Dendritic cell treated with granulocyte-macrophage colony-stimulating factor and Interleukin-4, amounts not matched to agents 40 ng/mL and 50 ng/mL, for 4 days (primary cell): ENCODE data around the gene SIGLEC1.
A peak's percentile ranks its signal among the peaks of the same experiment; 100 is the strongest.

ENCODE experiments used
- H3K27ac Mint-ChIP-seq: one replicate; pipeline ENCODE4 v1.8.0; 2022; ENCODE audit warnings: mild to moderate bottlenecking, mixed read lengths
- H3K27me3 Mint-ChIP-seq: one replicate; pipeline ENCODE4 v1.8.0; 2022; ENCODE audit warnings: mild to moderate bottlenecking, mixed read lengths
- H3K36me3 Mint-ChIP-seq: one replicate; pipeline ENCODE4 v1.8.0; 2022; ENCODE audit warnings: low read depth, mixed read lengths
- H3K4me1 Mint-ChIP-seq: one replicate; pipeline ENCODE4 v1.8.0; 2022; ENCODE audit warnings: low read depth, mixed read lengths
- H3K4me3 Mint-ChIP-seq: one replicate; pipeline ENCODE4 v1.8.0; 2022; ENCODE audit warnings: mild to moderate bottlenecking, moderate library complexity, mixed read lengths
- H3K9me3 Mint-ChIP-seq: one replicate; pipeline ENCODE4 v1.8.0; 2022; ENCODE audit warnings: mixed read lengths
- intact Hi-C: fragments of 100-400 bp; cut with micrococcal nuclease; formaldehyde crosslinking; loops from one replicate; pipeline ENCODE4 v1.15.0; 2022

The SIGLEC1 gene

DNA sequence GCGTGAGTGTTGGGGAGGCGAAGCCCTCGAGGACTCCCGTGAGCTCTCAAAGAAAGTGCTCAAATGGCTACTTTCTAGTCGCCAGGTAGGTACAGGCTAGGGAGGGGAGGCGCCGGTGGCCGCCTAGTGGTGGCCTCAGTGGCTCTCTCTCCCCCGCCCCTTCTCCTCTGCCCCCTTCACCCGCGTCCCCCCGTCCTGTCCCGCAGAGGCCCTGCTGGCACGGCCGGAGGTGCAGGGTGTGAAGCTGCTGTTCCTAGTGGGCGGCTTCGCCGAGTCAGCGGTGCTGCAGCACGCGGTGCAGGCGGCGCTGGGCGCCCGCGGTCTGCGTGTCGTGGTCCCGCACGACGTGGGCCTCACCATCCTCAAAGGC lies 38.9 kb upstream of the SIGLEC1 start:
- peaks cover 54% of the 10 kb centered on the region for H3K36me3 Mint-ChIP-seq
- no peak overlapping the region for H3K4me3 Mint-ChIP-seq

GRCh38 chr20:3749689-3750531 lies 37.5 kb upstream of the SIGLEC1 start:
- intact Hi-C loops: loop anchor here (2.0 kb wide), 1 partner anchor 73 kb away; no protein-coding TSS in a partner anchor
- Mint-ChIP-seq H3K27ac (no peak overlapping the region), H3K4me3 (no peak overlapping the region), H3K36me3 (peaks cover 40% of the 10 kb centered on the region), H3K27me3 (peaks cover 44% of the 10 kb centered on the region), H3K9me3 (no peaks in the 10 kb centered on the region), H3K4me1 (peaks cover 35% of the 10 kb centered on the region)

More for the DNA sequence above, 38.9 kb upstream of the SIGLEC1 start:
- intact Hi-C loops: no loop called here
- peaks cover 30% of the 10 kb centered on the region for H3K27me3 Mint-ChIP-seq
- H3K9me3 Mint-ChIP-seq: no peaks in the 10 kb centered on the region
- H3K4me1 Mint-ChIP-seq: peaks cover 33% of the 10 kb centered on the region
- no peak overlapping the region for H3K27ac Mint-ChIP-seq

DNA sequence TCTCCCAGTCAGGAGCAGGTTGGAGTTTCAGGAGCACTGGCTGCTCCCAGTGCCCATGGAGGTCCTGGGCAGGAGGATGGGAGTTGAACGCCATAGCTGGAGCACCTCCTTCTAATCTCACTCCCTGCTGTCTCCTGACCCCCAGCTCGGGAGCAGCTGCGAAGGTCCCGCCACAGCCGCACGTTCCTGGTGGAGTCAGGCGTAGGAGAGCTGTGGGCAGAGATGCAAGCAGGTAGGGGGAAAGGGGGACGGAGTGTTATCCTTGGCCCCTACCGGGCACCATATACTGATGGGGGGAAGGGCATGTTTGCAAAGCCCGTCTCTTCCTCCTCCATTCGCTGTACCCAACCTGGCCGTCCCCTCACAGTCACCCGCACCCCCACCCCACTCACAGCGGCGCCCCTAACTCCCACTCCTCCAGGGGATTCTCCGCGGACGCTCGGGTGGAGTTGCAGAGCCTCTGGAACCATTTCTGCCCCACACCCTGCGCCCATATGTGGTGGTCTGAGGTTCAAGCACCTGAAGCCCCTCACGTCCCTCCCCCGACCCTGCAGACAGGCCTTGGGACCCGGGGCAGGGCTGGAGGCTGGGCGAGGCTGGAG lies 36.8 kb upstream of the SIGLEC1 start:
- Mint-ChIP-seq H3K36me3 (peaks cover 33% of the 10 kb centered on the region), H3K27ac (no peak overlapping the region)
- intact Hi-C loops: loop anchor here (2.0 kb wide), 1 partner anchor 72 kb away; no protein-coding TSS in a partner anchor

DNA sequence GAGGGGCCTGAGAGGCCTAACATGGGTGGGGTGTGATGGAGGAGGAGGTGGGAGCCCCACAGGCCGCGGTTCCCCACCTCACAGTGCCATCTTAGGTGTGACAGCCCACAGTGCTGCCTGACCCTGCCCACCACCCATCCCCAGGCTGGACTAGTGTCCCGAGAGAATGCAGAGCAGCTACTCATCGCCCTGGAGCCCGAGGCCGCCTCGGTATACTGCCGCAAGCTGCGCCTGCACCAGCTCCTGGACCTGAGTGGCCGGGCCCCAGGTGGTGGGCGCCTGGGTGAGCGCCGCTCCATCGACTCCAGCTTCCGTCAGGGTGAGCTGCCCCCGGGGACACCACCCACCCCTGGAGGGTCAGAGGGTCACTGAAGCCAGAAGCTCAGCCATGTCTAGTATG lies 35.7 kb upstream of the SIGLEC1 start:
- intact Hi-C loops: loop anchor here (2.0 kb wide), 1 partner anchor 71 kb away; no protein-coding TSS in a partner anchor
- Mint-ChIP-seq H3K27me3 (peaks cover 52% of the 10 kb centered on the region), H3K36me3 (peaks cover 24% of the 10 kb centered on the region), H3K4me1 (peaks cover 25% of the 10 kb centered on the region), H3K27ac (no peak overlapping the region), H3K4me3 (no peak overlapping the region), H3K9me3 (no peaks in the 10 kb centered on the region)

More for the DNA sequence above, 36.8 kb upstream of the SIGLEC1 start:
- Mint-ChIP-seq H3K27me3 (peaks cover 52% of the 10 kb centered on the region), H3K4me3 (no peak overlapping the region), H3K9me3 (no peaks in the 10 kb centered on the region), H3K4me1 (peaks cover 35% of the 10 kb centered on the region)

DNA sequence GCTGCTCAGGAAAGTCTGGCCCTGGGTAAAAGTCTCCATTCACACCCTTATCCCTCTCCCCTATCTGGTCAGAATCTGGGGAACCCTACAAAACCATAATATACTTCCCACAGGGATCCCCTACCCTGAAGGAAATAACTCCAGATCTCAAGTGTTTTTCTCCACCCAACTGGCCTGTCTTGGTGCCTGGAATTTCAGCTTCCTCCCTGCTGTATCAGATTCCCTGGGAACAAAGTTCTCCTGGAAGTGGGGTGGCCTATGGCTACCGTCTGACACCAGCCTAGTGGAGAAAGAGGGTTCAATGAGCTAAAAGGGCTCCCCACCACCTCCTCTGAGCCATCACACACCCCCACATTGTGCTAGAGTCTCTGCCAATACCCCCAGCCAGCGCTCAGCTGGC lies 35.1 kb upstream of the SIGLEC1 start:
- peaks cover 21% of the 10 kb centered on the region for H3K4me1 Mint-ChIP-seq
- peaks cover 52% of the 10 kb centered on the region for H3K27me3 Mint-ChIP-seq
- no peaks in the 10 kb centered on the region for H3K9me3 Mint-ChIP-seq
- intact Hi-C loops: no loop called here
- no peak overlapping the region for H3K4me3 Mint-ChIP-seq
- H3K36me3 Mint-ChIP-seq: peaks cover 21% of the 10 kb centered on the region
- H3K27ac Mint-ChIP-seq: no peak overlapping the region

- no peaks in the 10 kb centered on the region for H3K9me3 Mint-ChIP-seq
- H3K27me3 Mint-ChIP-seq: peaks cover 54% of the 10 kb centered on the region
- H3K4me1 Mint-ChIP-seq: peaks cover 16% of the 10 kb centered on the region
- no peak overlapping the region for H3K27ac Mint-ChIP-seq
- peak overlapping the region; percentile 58 for H3K4me3 Mint-ChIP-seq
- peaks cover 3% of the 10 kb centered on the region for H3K36me3 Mint-ChIP-seq
- intact Hi-C loops: no loop called here
Measured at GRCh38 chr20:3745686-3746173, 33.3 kb upstream of the SIGLEC1 start.

DNA sequence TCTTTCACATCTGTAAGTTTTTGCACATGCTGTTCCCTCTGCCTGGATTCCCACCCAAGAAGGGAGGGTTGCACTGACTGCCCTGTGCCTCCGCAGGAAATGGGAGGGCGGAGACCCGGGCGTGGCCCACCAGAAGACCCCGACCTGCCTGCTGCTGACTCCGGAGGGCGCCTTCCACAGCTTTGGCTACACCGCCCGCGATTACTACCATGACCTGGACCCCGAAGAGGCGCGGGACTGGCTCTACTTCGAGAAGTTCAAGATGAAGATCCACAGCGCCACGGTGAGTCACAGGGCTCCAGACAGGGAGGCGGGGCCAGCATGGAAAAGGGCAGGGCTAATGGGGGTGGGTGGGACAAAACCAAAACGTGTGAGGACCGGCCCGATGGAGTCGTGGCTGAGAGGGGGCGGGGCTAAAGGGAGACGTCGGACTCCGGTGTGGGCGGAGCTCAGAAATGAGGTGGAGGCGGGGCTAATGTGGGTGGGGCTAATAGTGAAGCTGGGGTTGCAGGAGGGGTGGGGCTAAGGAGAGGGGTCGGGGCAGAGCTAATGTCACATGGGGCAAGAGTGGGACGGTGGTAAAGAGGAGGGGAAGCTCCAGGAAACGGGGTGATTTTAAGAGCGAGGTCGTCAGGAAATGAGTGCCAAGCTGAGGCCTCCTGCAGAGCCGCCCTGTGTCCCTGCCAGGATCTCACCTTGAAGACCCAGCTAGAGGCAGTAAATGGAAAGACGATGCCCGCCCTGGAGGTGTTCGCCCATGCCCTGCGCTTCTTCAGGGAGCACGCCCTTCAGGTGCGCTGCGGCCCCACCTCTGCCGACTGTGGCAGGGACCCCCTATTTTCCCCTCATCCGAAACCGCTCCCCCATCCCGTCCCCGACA lies 32.6 kb upstream of the SIGLEC1 start:
- peak overlapping the region; percentile 49 for H3K27ac Mint-ChIP-seq
- intact Hi-C loops: no loop called here
- no peaks in the 10 kb centered on the region for H3K9me3 Mint-ChIP-seq
- H3K4me3 Mint-ChIP-seq: peak overlapping the region; percentile 64
- H3K27me3 Mint-ChIP-seq: peaks cover 56% of the 10 kb centered on the region
- H3K36me3 Mint-ChIP-seq: no peaks in the 10 kb centered on the region
- peaks cover 16% of the 10 kb centered on the region for H3K4me1 Mint-ChIP-seq

GRCh38 chr20:3744037-3744436 lies 31.6 kb upstream of the SIGLEC1 start:
- Mint-ChIP-seq H3K27ac (no peak overlapping the region), H3K27me3 (peaks cover 52% of the 10 kb centered on the region), H3K36me3 (no peaks in the 10 kb centered on the region), H3K4me1 (peaks cover 16% of the 10 kb centered on the region), H3K4me3 (no peak overlapping the region), H3K9me3 (no peaks in the 10 kb centered on the region)
- intact Hi-C loops: no loop called here

- H3K27ac Mint-ChIP-seq: no peak overlapping the region
- peaks cover 16% of the 10 kb centered on the region for H3K4me1 Mint-ChIP-seq
- intact Hi-C loops: no loop called here
- no peak overlapping the region for H3K4me3 Mint-ChIP-seq
- peaks cover 44% of the 10 kb centered on the region for H3K27me3 Mint-ChIP-seq
- no peaks in the 10 kb centered on the region for H3K9me3 Mint-ChIP-seq
- H3K36me3 Mint-ChIP-seq: no peaks in the 10 kb centered on the region
Measured at GRCh38 chr20:3743251-3743650, 30.9 kb upstream of the SIGLEC1 start.

DNA sequence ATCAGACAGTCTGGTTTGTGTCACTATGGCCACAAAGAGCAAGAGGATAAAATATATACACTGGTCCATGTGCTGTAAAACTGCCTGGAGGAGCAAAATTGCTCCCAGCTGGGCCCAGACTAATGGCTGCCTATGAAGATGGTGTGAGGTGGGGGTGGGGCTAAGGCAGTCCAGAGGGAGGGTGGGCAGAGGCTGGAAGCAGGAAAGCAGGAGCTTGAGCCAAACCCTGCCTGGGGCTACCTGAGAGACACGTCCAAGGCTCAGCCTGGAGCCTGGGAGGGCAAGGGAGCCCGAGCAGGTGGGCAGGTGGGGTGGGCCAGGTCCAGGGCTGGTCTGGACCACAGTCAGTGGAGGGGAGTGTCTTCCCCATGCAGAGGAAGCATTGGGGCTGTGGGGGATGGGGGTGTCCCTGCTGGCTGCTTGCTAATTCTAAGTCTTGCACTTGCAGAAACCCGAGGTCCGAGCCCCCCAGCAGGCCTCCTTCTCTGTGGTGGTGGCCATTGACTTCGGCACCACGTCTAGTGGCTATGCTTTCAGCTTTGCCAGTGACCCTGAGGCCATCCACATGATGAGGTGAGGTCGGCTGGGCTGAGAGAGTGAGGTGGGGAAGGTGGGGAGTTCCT lies 29.5 kb upstream of the SIGLEC1 start:
- H3K27me3 Mint-ChIP-seq: peaks cover 36% of the 10 kb centered on the region
- intact Hi-C loops: no loop called here
- no peaks in the 10 kb centered on the region for H3K9me3 Mint-ChIP-seq
- H3K4me3 Mint-ChIP-seq: no peak overlapping the region
- peaks cover 16% of the 10 kb centered on the region for H3K4me1 Mint-ChIP-seq
- no peak overlapping the region for H3K27ac Mint-ChIP-seq
- H3K36me3 Mint-ChIP-seq: no peaks in the 10 kb centered on the region

DNA sequence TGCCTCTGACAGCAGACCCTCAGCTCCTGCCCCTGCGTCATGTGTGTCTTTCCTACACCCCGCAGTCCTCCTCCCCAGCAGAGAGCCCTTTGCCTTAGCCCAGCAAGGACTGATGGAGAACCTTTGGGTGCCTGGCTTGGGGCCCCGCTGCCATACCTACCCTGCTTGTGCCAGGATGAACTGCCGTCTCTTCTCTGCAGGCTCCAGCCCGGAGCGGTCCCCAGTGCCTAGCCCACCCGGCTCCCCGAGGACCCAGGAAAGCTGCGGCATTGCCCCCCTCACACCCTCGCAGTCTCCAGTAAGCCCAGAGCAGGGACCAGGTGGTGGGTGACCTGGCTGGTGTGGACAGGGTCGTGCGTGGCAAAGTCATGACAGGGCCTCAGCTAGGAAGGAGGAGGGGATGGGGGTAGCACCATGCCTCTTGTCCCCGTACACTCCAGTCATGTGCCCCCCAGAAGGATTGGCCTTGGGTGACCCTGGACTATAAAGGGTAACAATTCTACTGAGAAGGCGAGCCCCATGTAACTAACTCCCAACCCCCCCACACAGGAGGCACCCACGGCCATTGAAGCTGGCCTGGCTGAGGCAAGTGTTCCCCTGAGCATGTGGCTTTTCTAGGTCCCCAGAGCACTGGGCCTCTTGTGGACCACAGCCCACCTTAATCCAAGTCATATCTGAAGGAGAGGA lies 28.4 kb upstream of the SIGLEC1 start:
- intact Hi-C loops: no loop called here
- peaks cover 15% of the 10 kb centered on the region for H3K4me1 Mint-ChIP-seq
- no peak overlapping the region for H3K27ac Mint-ChIP-seq
- no peaks in the 10 kb centered on the region for H3K36me3 Mint-ChIP-seq
- no peaks in the 10 kb centered on the region for H3K9me3 Mint-ChIP-seq
- no peak overlapping the region for H3K4me3 Mint-ChIP-seq
- H3K27me3 Mint-ChIP-seq: peaks cover 25% of the 10 kb centered on the region

DNA sequence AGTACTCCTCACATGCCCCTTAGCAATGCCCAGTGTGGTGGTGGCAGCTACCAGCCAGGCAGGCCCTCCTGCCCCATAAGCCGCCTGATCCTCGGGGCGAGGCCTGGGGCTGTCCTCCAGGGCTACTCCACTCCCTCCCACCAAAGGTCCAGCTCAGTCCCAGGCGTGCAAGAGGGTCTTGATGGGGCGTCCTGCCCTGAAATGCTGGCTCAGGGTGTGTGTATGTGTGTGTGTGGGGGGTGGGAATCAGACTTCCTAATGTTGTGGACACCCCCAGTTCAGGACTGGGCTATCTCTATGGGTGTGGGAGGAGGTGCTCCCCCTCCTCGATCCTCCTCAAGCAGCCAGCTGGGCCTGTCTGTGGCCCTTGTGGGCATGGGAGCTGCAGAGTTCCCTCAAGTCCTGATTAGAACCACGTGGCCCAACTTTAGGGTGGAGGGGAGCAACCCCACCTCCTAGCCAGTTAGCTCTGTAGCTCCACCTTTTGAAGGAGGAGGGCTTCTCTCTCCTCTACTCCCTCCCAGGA lies 27.6 kb upstream of the SIGLEC1 start:
- H3K9me3 Mint-ChIP-seq: no peaks in the 10 kb centered on the region
- peaks cover 8% of the 10 kb centered on the region for H3K4me1 Mint-ChIP-seq
- intact Hi-C loops: no loop called here
- no peak overlapping the region for H3K4me3 Mint-ChIP-seq
- H3K27ac Mint-ChIP-seq: no peak overlapping the region
- H3K27me3 Mint-ChIP-seq: peaks cover 20% of the 10 kb centered on the region
- no peaks in the 10 kb centered on the region for H3K36me3 Mint-ChIP-seq
